HG03520 (cell line): Measurements from ENCODE around the gene KHDRBS2.

ENCODE experiments used
- ATAC-seq: cut with Tn5 transposase; IDR thresholded peaks from one replicate; pipeline ENCODE4 v1.9.1; 2021; ENCODE audit warnings: mild to moderate bottlenecking, moderate library complexity; ENCODE audit not compliant: unreplicated experiment

KHDRBS2 gene

GRCh38 chr6:61649845-61650244 lies 636.2 kb downstream of the KHDRBS2 start:
- ATAC-seq, result no peak

GRCh38 chr6:61640463-61640862 lies 645.6 kb downstream of the KHDRBS2 start:
- no peak for ATAC-seq
